HEK293 (cell line): ENCODE results near the gene SLC8A1.

Experiments used
- CTCF ChIA-PET: fragments of 350-600 bp; formaldehyde crosslinking; extraction: SDS; loops from one replicate; lab custom pipeline; 2021; ENCODE audit warnings: antibody characterized with exemption; lab: Yijun Ruan, JAX
- POLR2A ChIA-PET: fragments of 300-600 bp; formaldehyde crosslinking; extraction: SDS; loops from one replicate; lab custom pipeline; 2020; ENCODE audit warnings: antibody characterized with exemption, inconsistent platforms; lab: Yijun Ruan, JAX
- H3K27ac ChIP-seq: fragments of 200-500 bp; sonication (Bioruptor generic); 2 replicates; pipeline ENCODE4 v1.5.1; 2014; ENCODE audit warnings: low read depth, low read length, control low read depth, inconsistent platforms; ENCODE audit errors: extremely low read depth
- H3K36me3 ChIP-seq, 2 experiments: fragments of 200-500 bp in 1 of 2; sonication (Bioruptor generic) in 1 of 2; 1 replicate in 1 of 2; 2 replicates in 1 of 2; pipeline ENCODE4 v1.5.1; 2014 to 2017; ENCODE audit warnings: inconsistent platforms in 2 of 2, low read length in 2 of 2; ENCODE audit not compliant: control insufficient read depth in 2 of 2, insufficient read depth in 1 of 2
- H3K4me1 ChIP-seq: fragments of 200-500 bp; sonication (Bioruptor generic); 2 replicates; pipeline ENCODE4 v1.5.1; 2014; ENCODE audit warnings: mild to moderate bottlenecking, low read length, inconsistent platforms; ENCODE audit not compliant: control insufficient read depth, insufficient read depth
- H3K4me3 ChIP-seq: 2 replicates; pipeline ENCODE4 v1.5.1; 2011; ENCODE audit warnings: low read depth, mild to moderate bottlenecking, control low read depth, low read length, moderate library complexity
- H3K9me3 ChIP-seq: fragments of 200-500 bp; sonication (Bioruptor generic); 2 replicates; pipeline ENCODE4 v1.5.1; 2014; ENCODE audit warnings: low read depth, low read length, inconsistent platforms; ENCODE audit not compliant: control insufficient read depth, insufficient read depth
- CTCF ChIP-seq: fragments of 450-650 bp; formaldehyde crosslinking; IDR thresholded peaks from 2 replicates; pipeline ENCODE4 v1.5.1; 2016; ENCODE audit warnings: missing biosample characterization, missing genetic modification characterization
- KLF10 ChIP-seq: fragments of 450-650 bp; IDR thresholded peaks from 2 replicates; pipeline ENCODE4 v1.5.1; 2018; ENCODE audit warnings: missing biosample characterization, mild to moderate bottlenecking, missing genetic modification characterization
- KLF7 ChIP-seq: fragments of 450-650 bp; formaldehyde crosslinking; IDR thresholded peaks from 2 replicates; pipeline ENCODE4 v1.5.1; 2016; ENCODE audit warnings: missing biosample characterization, missing genetic modification characterization, borderline replicate concordance
- KLF8 ChIP-seq: fragments of 450-650 bp; formaldehyde crosslinking; IDR thresholded peaks from 2 replicates; pipeline ENCODE4 v1.5.1; 2016; ENCODE audit warnings: missing biosample characterization, missing genetic modification characterization
- MYNN ChIP-seq: fragments of 450-650 bp; formaldehyde crosslinking; IDR thresholded peaks from 2 replicates; pipeline ENCODE4 v1.5.1; 2016; ENCODE audit warnings: missing biosample characterization, missing genetic modification characterization, borderline replicate concordance
- SETDB1 ChIP-seq: IDR thresholded peaks from one replicate; pipeline ENCODE4 v1.6.1; 2017; ENCODE audit warnings: mild to moderate bottlenecking, low read length, moderate library complexity, mixed read lengths; ENCODE audit not compliant: insufficient read length
- SP7 ChIP-seq: fragments of 450-650 bp; formaldehyde crosslinking; IDR thresholded peaks from 2 replicates; pipeline ENCODE4 v1.5.1; 2016; ENCODE audit warnings: missing biosample characterization, missing genetic modification characterization
- ZBTB7A ChIP-seq: fragments of 450-650 bp; formaldehyde crosslinking; IDR thresholded peaks from 2 replicates; pipeline ENCODE4 v1.5.1; 2016; ENCODE audit warnings: low read depth, missing biosample characterization, missing genetic modification characterization
- ZNF157 ChIP-seq: fragments of 450-650 bp; formaldehyde crosslinking; IDR thresholded peaks from 2 replicates; pipeline ENCODE4 v1.5.1; 2016; ENCODE audit warnings: missing biosample characterization, missing genetic modification characterization
- ZNF280D ChIP-seq: fragments of 450-650 bp; formaldehyde crosslinking; IDR thresholded peaks from 2 replicates; pipeline ENCODE4 v1.5.1; 2016; ENCODE audit warnings: missing biosample characterization, missing genetic modification characterization
- ZNF354C ChIP-seq: fragments of 450-650 bp; formaldehyde crosslinking; IDR thresholded peaks from 2 replicates; pipeline ENCODE4 v1.5.1; 2016; ENCODE audit warnings: missing biosample characterization, missing genetic modification characterization, low read depth, borderline replicate concordance
- ZNF394 ChIP-seq: fragments of 450-650 bp; formaldehyde crosslinking; IDR thresholded peaks from 2 replicates; pipeline ENCODE4 v1.5.1; 2016; ENCODE audit warnings: missing biosample characterization, missing genetic modification characterization, mild to moderate bottlenecking, moderate library complexity, borderline replicate concordance
- ZNF404 ChIP-seq: fragments of 450-650 bp; formaldehyde crosslinking; IDR thresholded peaks from 2 replicates; pipeline ENCODE4 v1.5.1; 2017; ENCODE audit warnings: missing biosample characterization, missing genetic modification characterization
- ZNF514 ChIP-seq: fragments of 450-650 bp; formaldehyde crosslinking; IDR thresholded peaks from 2 replicates; pipeline ENCODE4 v1.5.1; 2016; ENCODE audit warnings: missing biosample characterization, missing genetic modification characterization
- ZNF521 ChIP-seq: fragments of 450-650 bp; formaldehyde crosslinking; IDR thresholded peaks from 2 replicates; pipeline ENCODE4 v1.5.1; 2017; ENCODE audit warnings: missing biosample characterization, mild to moderate bottlenecking, missing genetic modification characterization
- ZNF544 ChIP-seq: fragments of 450-650 bp; formaldehyde crosslinking; IDR thresholded peaks from 2 replicates; pipeline ENCODE4 v1.5.0; 2017; ENCODE audit warnings: missing biosample characterization, missing genetic modification characterization
- ZNF560 ChIP-seq: fragments of 450-650 bp; formaldehyde crosslinking; IDR thresholded peaks from 2 replicates; pipeline ENCODE4 v1.5.1; 2017; ENCODE audit warnings: missing biosample characterization, missing genetic modification characterization, borderline replicate concordance
- ZNF629 ChIP-seq: fragments of 450-650 bp; formaldehyde crosslinking; IDR thresholded peaks from 2 replicates; pipeline ENCODE4 v1.5.1; 2017; ENCODE audit warnings: missing biosample characterization, missing genetic modification characterization
- ZNF791 ChIP-seq: fragments of 450-650 bp; formaldehyde crosslinking; IDR thresholded peaks from 2 replicates; pipeline ENCODE4 v1.5.1; 2016; ENCODE audit warnings: missing biosample characterization, missing genetic modification characterization
- ZNF830 ChIP-seq: fragments of 450-650 bp; IDR thresholded peaks from 2 replicates; pipeline ENCODE4 v1.5.0; 2018; ENCODE audit warnings: missing biosample characterization, missing genetic modification characterization, low read depth, mild to moderate bottlenecking, moderate library complexity
- TF ChIP-seq, protein P1 (sequence below): fragments of 450-650 bp; formaldehyde crosslinking; optimal IDR thresholded peaks from 2 replicates; pipeline ENCODE3; 2016; ENCODE audit warnings: missing biosample characterization, mild to moderate bottlenecking, missing genetic modification characterization

The SLC8A1 gene

DNA sequence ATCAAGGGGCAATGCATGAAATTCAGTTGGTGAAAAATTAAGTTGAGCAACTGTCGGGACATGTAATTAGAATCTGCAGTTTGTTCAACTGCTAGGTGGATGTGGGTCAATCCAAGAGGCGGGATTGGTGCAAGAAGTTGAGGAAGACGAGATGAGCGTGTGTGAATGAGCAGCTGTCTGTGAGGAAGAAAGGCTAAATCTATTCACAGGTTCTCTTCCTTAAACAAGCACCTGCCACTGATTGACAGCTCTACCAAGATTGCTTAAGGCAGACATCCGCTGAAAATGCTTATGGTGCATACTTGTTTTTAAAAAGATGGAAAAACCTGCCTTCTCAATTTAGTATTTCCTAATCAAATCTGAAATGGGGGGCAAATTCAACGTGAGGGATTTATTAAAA, 349.4 kb downstream of the SLC8A1 start:
- Histone ChIP-seq H3K9me3 (no peaks in the 10 kb centered on the region), H3K27ac (no peak overlapping the region), H3K4me3 (no peak overlapping the region), H3K36me3 (no peaks in the 10 kb centered on the region), H3K4me1 (no peaks in the 10 kb centered on the region)
- CTCF ChIA-PET, result no interaction called here
- POLR2A ChIA-PET, result no interaction called here
- TF ChIP-seq ZNF394 (tag by site-specific recombination) (no peak), KLF10 (tag by site-specific recombination) (no peak), ZNF521 (tag by site-specific recombination) (no peak), ZNF280D (no peak), SETDB1 (no peak), ZNF354C (tag by site-specific recombination) (no peak), ZNF157 (tag by site-specific recombination) (no peak), ZNF560 (tag by site-specific recombination) (no peak)

DNA sequence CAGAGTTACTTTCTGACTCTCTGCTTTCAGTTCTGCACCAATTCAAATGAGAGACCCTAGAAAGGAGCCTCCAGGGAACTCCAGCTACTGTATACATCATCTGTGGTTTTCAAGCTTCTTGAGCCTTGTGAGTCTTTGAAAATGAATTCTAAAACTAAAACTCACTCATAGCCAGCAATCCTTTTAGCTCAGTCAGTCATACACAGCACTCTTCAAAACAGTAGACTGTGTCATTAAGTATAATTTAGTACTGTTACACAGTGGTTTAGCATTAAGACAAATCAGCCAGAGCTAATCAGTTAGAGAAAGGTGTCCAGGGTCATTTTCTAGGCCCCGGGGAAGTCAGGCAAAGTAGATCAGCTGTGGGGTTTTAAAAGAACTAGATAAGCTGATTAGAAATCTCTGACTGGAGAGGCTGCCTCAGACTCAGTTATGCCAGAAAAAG, 350.7 kb downstream of the SLC8A1 start:
- H3K4me3 ChIP-seq, result no peak overlapping the region
- H3K9me3 ChIP-seq, result no peaks in the 10 kb centered on the region
- no peaks in the 10 kb centered on the region for H3K4me1 ChIP-seq
- H3K27ac ChIP-seq, result no peak overlapping the region
- POLR2A ChIA-PET, result no interaction called here
- CTCF ChIA-PET, result no interaction called here
- TF ChIP-seq ZNF404 (tag by site-specific recombination) (no peak), ZNF544 (no peak), KLF7 (tag by site-specific recombination) (no peak), ZNF157 (tag by site-specific recombination) (no peak), CTCF (tag by site-specific recombination) (no peak), ZNF514 (tag by site-specific recombination) (no peak)
- H3K36me3 ChIP-seq, result no peaks in the 10 kb centered on the region

DNA sequence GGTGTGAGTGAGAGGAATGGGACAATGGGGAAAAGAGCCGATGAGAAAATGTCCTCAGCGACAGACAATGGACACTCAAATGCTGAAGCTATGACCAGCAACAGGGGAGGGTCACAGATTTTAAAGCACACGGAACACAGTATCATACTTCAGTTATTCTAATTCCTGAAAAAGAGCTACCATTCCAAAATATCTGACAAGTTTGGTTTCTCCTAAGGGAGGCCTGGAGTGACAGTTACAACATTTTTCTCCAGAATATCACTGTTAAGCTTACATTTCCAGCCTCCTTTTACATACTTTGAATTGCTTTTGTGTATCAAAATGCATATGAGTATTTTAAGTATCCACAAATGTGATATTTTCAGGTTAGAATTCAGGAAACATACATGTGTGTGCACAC, 351.2 kb downstream of the SLC8A1 start:
- Histone ChIP-seq H3K9me3 (no peaks in the 10 kb centered on the region), H3K4me3 (no peak overlapping the region), H3K27ac (no peak overlapping the region), H3K4me1 (no peaks in the 10 kb centered on the region), H3K36me3 (no peaks in the 10 kb centered on the region)
- CTCF ChIA-PET, result no interaction called here
- TF ChIP-seq ZNF629 (no peak), SP7 (tag by site-specific recombination) (no peak), MYNN (tag by site-specific recombination) (no peak), KLF8 (tag by site-specific recombination) (no peak), ZNF830 (tag by site-specific recombination) (no peak), ZBTB7A (tag by site-specific recombination) (no peak), ZNF791 (no peak)
- TF ChIP-seq, protein P1, sequence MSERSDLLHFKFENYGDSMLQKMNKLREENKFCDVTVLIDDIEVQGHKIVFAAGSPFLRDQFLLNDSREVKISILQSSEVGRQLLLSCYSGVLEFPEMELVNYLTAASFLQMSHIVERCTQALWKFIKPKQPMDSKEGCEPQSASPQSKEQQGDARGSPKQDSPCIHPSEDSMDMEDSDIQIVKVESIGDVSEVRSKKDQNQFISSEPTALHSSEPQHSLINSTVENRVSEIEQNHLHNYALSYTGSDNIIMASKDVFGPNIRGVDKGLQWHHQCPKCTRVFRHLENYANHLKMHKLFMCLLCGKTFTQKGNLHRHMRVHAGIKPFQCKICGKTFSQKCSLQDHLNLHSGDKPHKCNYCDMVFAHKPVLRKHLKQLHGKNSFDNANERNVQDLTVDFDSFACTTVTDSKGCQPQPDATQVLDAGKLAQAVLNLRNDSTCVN, result no peak
- POLR2A ChIA-PET, result no interaction called here
